A549 (cell line): ENCODE measurements around the gene CA12. TPM values are rescaled to one million over a fixed set of nuclear protein-coding genes. Genes with fewer than 3 reads are reported as not detected.

ENCODE experiments used
- ATAC-seq, 2 experiments: fragments of 200-7000 bp in 1 of 2; fragments of >200 bp in 1 of 2; cut with Nextera tagmentation in 1 of 2; cut with Tn5 transposase in 1 of 2; 3 replicates each; pipeline versions ENCODE4 v1.8.0 to v1.9.1; 2018 to 2020; ENCODE audit warnings: mild to moderate bottlenecking in 1 of 2, moderate library complexity in 1 of 2
- CTCF ChIA-PET: fragments of 300-600 bp; sonication (Branson Sonifier 250); formaldehyde crosslinking; extraction: SDS; loops from one replicate; lab custom pipeline; 2021; ENCODE audit warnings: antibody characterized with exemption, inconsistent platforms; lab: Yijun Ruan, JAX
- POLR2A ChIA-PET: fragments of 350-600 bp; formaldehyde crosslinking; extraction: SDS; loops from one replicate; lab custom pipeline; 2021; ENCODE audit warnings: antibody characterized with exemption, inconsistent platforms; lab: Yijun Ruan, JAX
- DNase-seq, 2 experiments: peaks; one replicate each; pipeline versions ENCODE4 v3.0.0 to v3.0.0-alpha.2; 2011 to 2016; ENCODE audit warnings: low read depth in 1 of 2, low spot score in 1 of 2
- FAIRE-seq: peaks from 2 replicates; lab custom pipeline; 2011; peaks lifted over from hg19 to GRCh38; lab: Jason Lieb, UNC
- H3K27ac ChIP-seq, 2 experiments: fragments of >200 bp; sonication (Bioruptor Twin); formaldehyde crosslinking; 3 replicates each; pipeline ENCODE4 v1.5.1; 2016 to 2017
- H3K4me1 ChIP-seq: fragments of >200 bp; sonication (Bioruptor Twin); formaldehyde crosslinking; 3 replicates; pipeline ENCODE4 v1.6.1; 2016
- H3K4me2 ChIP-seq: fragments of >200 bp; sonication (Bioruptor Twin); formaldehyde crosslinking; 3 replicates; pipeline ENCODE4 v1.6.1; 2016
- H3K4me3 ChIP-seq: fragments of >200 bp; sonication (Bioruptor Twin); formaldehyde crosslinking; 3 replicates; pipeline ENCODE4 v1.5.1; 2016
- H3K9me3 ChIP-seq: fragments of >200 bp; sonication (Bioruptor Twin); formaldehyde crosslinking; 3 replicates; pipeline ENCODE4 v1.6.1; 2016
- BCL3 ChIP-seq: fragments of >200 bp; sonication (Bioruptor Twin); formaldehyde crosslinking; IDR thresholded peaks from 3 replicates; pipeline ENCODE4 v1.6.1; 2016
- BHLHE40 ChIP-seq: IDR thresholded peaks from 2 replicates; pipeline ENCODE4 v1.6.1; 2012; ENCODE audit warnings: low read depth, low read length, inconsistent platforms
- CBX8 ChIP-seq: fragments of 200-600 bp; sonication (generic); IDR thresholded peaks from 2 replicates; pipeline ENCODE4 v1.6.1; 2016
- CHD2 ChIP-seq: fragments of 150-350 bp; IDR thresholded peaks from 2 replicates; pipeline ENCODE4 v1.6.1; 2014; ENCODE audit warnings: low read length; ENCODE audit not compliant: partially characterized antibody
- EHF ChIP-seq: fragments of 250-450 bp; sonication (Bioruptor Pico); IDR thresholded peaks from 2 replicates; pipeline ENCODE4 v1.5.0; 2020; ENCODE audit warnings: mild to moderate bottlenecking
- GATA3 ChIP-seq: IDR thresholded peaks from 2 replicates; pipeline ENCODE4 v1.6.1; 2012; ENCODE audit warnings: borderline replicate concordance
- HDAC2 ChIP-seq: fragments of 200-600 bp; sonication (generic); IDR thresholded peaks from 2 replicates; pipeline ENCODE4 v1.6.1; 2016
- HMGXB4 ChIP-seq: fragments of 250-450 bp; sonication (Bioruptor Pico); IDR thresholded peaks from 2 replicates; pipeline ENCODE4 v1.5.0; 2021; ENCODE audit warnings: mild to moderate bottlenecking, moderate library complexity, borderline replicate concordance
- HOXB13 ChIP-seq: fragments of 250-450 bp; sonication (Bioruptor Pico); IDR thresholded peaks from 2 replicates; pipeline ENCODE4 v1.5.0; 2020; ENCODE audit warnings: low read depth, mild to moderate bottlenecking, moderate library complexity
- KDM5A ChIP-seq: fragments of 200-600 bp; sonication (generic); IDR thresholded peaks from 2 replicates; pipeline ENCODE4 v1.6.1; 2016; ENCODE audit warnings: antibody characterized with exemption, mild to moderate bottlenecking
- MAFK ChIP-seq: fragments of 450-650 bp; IDR thresholded peaks from 2 replicates; pipeline ENCODE4 v1.6.1; 2014; ENCODE audit not compliant: partially characterized antibody
- MYC ChIP-seq: IDR thresholded peaks from 2 replicates; pipeline ENCODE4 v1.6.1; 2012; ENCODE audit warnings: mild to moderate bottlenecking, inconsistent platforms, low read length, improper control_type of control experiment, borderline replicate concordance
- PBX3 ChIP-seq: IDR thresholded peaks from 2 replicates; pipeline ENCODE4 v1.6.1; 2012
- SREBF2 ChIP-seq: fragments of 450-650 bp; IDR thresholded peaks from 2 replicates; pipeline ENCODE4 v1.6.1; 2014; ENCODE audit warnings: mild to moderate bottlenecking, moderate library complexity
- TFCP2L1 ChIP-seq: fragments of 250-450 bp; sonication (Bioruptor Pico); IDR thresholded peaks from 2 replicates; pipeline ENCODE4 v1.5.0; 2021; ENCODE audit warnings: mild to moderate bottlenecking
- TP53 ChIP-seq: fragments of 250-450 bp; sonication (Bioruptor Pico); IDR thresholded peaks from 2 replicates; pipeline ENCODE4 v1.5.0; 2021; ENCODE audit warnings: mild to moderate bottlenecking, moderate library complexity
- ZNF302 ChIP-seq: fragments of 250-450 bp; sonication (Bioruptor Pico); IDR thresholded peaks from 2 replicates; pipeline ENCODE4 v1.9.0; 2021; ENCODE audit warnings: inconsistent platforms, mild to moderate bottlenecking, moderate library complexity
- WGBS: methylation state at CpG from one replicate; pipeline ENCODE4 v1.1.6; 2017; ENCODE audit errors: missing lambda C conversion rate; 5-methylcytosine and 5-hydroxymethylcytosine counted together
- polyA plus RNA-seq, 4 experiments: library from polyadenylated mRNA; depleted of rRNA in 3 of 4; stranded (reverse); fragments of >200 nt; fragmentation: RNase III in 1 of 4; extraction: RNeasy Plus Mini Kit Qiagen cat#74134 plus additional on column Dnase treatment in 1 of 4; gene quantifications; 2 replicates in 3 of 4; 3 replicates in 1 of 4; pipeline ENCODE4 v1.2.3, GENCODE V29; 2011 to 2017
- TF ChIP-seq, protein P1 (sequence below): fragments of >200 bp; sonication (Bioruptor Twin); formaldehyde crosslinking; IDR thresholded peaks from 3 replicates; pipeline ENCODE4 v1.5.1; 2016
- TF ChIP-seq, protein P2 (sequence below): IDR thresholded peaks from 2 replicates; pipeline ENCODE4 v1.6.1; 2012
- TF ChIP-seq, protein P3 (sequence below): fragments of 250-450 bp; sonication (Bioruptor Pico); IDR thresholded peaks from 2 replicates; pipeline ENCODE4 v1.5.0; 2020; ENCODE audit warnings: low read depth, mild to moderate bottlenecking, moderate library complexity
- TF ChIP-seq, protein P4 (sequence below): IDR thresholded peaks from 2 replicates; pipeline ENCODE4 v1.6.1; 2012; ENCODE audit warnings: low read depth, borderline replicate concordance

Gene CA12
- polyA plus RNA-seq, 2 of the 4 experiments (the other 2 are of a cell fraction), result 129 to 323 TPM

- CTCF ChIA-PET, result interaction anchor here (0.6 to 2.2 kb wide), 6 partner anchors 11 to 148 kb away, joined by 3 to 5 read pairs (median 4); no protein-coding TSS in a partner anchor
- POLR2A ChIA-PET, result no interaction called here
- Histone ChIP-seq H3K4me3 (no peak overlapping the region), H3K9me3 (no peaks in the 10 kb centered on the region), H3K27ac (no peak overlapping the region), H3K4me2 (no peak overlapping the region), H3K4me1 (no peaks in the 10 kb centered on the region)
- no peak for ATAC-seq
- no peak for FAIRE-seq
- no peak for DNase-seq
- 65% methylated on average over 3 of the region's 3 CpGs for WGBS
- TF ChIP-seq TP53 (CRISPR knock-in tag) (no peak), MYC (no peak), HDAC2 (no peak), EHF (CRISPR knock-in tag) (no peak), HOXB13 (CRISPR knock-in tag) (no peak), BCL3 (no peak), MAFK (no peak), ZNF302 (CRISPR knock-in tag) (no peak), GATA3 (no peak), BHLHE40 (no peak), KDM5A (no peak), CHD2 (no peak), SREBF2 (no peak), TFCP2L1 (CRISPR knock-in tag) (no peak)
- TF ChIP-seq, protein P1, sequence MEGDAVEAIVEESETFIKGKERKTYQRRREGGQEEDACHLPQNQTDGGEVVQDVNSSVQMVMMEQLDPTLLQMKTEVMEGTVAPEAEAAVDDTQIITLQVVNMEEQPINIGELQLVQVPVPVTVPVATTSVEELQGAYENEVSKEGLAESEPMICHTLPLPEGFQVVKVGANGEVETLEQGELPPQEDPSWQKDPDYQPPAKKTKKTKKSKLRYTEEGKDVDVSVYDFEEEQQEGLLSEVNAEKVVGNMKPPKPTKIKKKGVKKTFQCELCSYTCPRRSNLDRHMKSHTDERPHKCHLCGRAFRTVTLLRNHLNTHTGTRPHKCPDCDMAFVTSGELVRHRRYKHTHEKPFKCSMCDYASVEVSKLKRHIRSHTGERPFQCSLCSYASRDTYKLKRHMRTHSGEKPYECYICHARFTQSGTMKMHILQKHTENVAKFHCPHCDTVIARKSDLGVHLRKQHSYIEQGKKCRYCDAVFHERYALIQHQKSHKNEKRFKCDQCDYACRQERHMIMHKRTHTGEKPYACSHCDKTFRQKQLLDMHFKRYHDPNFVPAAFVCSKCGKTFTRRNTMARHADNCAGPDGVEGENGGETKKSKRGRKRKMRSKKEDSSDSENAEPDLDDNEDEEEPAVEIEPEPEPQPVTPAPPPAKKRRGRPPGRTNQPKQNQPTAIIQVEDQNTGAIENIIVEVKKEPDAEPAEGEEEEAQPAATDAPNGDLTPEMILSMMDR, result no peak
- TF ChIP-seq, protein P2, sequence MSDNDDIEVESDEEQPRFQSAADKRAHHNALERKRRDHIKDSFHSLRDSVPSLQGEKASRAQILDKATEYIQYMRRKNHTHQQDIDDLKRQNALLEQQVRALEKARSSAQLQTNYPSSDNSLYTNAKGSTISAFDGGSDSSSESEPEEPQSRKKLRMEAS, result no peak
- TF ChIP-seq, protein P3, sequence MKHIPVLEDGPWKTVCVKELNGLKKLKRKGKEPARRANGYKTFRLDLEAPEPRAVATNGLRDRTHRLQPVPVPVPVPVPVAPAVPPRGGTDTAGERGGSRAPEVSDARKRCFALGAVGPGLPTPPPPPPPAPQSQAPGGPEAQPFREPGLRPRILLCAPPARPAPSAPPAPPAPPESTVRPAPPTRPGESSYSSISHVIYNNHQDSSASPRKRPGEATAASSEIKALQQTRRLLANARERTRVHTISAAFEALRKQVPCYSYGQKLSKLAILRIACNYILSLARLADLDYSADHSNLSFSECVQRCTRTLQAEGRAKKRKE (CRISPR knock-in tag), result no peak
- TF ChIP-seq, protein P4, sequence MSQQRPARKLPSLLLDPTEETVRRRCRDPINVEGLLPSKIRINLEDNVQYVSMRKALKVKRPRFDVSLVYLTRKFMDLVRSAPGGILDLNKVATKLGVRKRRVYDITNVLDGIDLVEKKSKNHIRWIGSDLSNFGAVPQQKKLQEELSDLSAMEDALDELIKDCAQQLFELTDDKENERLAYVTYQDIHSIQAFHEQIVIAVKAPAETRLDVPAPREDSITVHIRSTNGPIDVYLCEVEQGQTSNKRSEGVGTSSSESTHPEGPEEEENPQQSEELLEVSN, result no peak
These were observed 62.6 kb downstream of the CA12 start for GRCh38 chr15:63319065-63319464.

GRCh38 chr15:63318344-63318743 is 63.3 kb downstream of the CA12 start:
- Histone ChIP-seq H3K4me3 (no peak overlapping the region), H3K9me3 (no peaks in the 10 kb centered on the region), H3K4me1 (no peaks in the 10 kb centered on the region), H3K27ac (no peak overlapping the region), H3K4me2 (no peak overlapping the region)
- ChIA-PET CTCF (interaction anchor here (0.7 to 2.2 kb wide), 3 partner anchors 84 to 148 kb away, joined by 3 to 5 read pairs (median 5); no protein-coding TSS in a partner anchor), POLR2A (no interaction called here)
- TF ChIP-seq PBX3 (no peak), CBX8 (no peak), HMGXB4 (CRISPR knock-in tag) (no peak)
- ATAC-seq, result no peak
- no peak for FAIRE-seq
- WGBS, result 89% methylated on average over 4 of the region's 4 CpGs
- no peak for DNase-seq
